Sigmoid colon (tissue), 7 donors: ENCODE results near the gene WDR48. TPM values are rescaled to one million over a fixed set of nuclear protein-coding genes. Genes with fewer than 3 reads are reported as not detected.

Source experiments
- DNase-seq: peaks from one replicate; pipeline ENCODE4 v3.0.0-alpha.2; 2019
- H3K27ac ChIP-seq, 4 donors: fragments of 200-600 bp; sonication (generic); one replicate each; pipeline ENCODE4 v1.5.1; 2016 to 2019; ENCODE audit warnings: mild to moderate bottlenecking in 1 of 4
- H3K27me3 ChIP-seq, 3 donors: fragments of 200-600 bp; sonication (generic); one replicate each; pipeline ENCODE4 v1.5.1; 2019; ENCODE audit warnings: mild to moderate bottlenecking in 1 of 3
- H3K36me3 ChIP-seq, 4 donors: fragments of 200-600 bp; sonication (generic); one replicate each; pipeline ENCODE4 v1.5.1; 2016 to 2019
- H3K4me1 ChIP-seq, 4 donors: fragments of 200-600 bp; sonication (generic); one replicate each; pipeline ENCODE4 v1.5.1; 2017 to 2019
- H3K4me3 ChIP-seq, 4 donors: fragments of 200-600 bp; sonication (generic); one replicate each; pipeline ENCODE4 v1.5.1; 2017 to 2019; ENCODE audit warnings: mild to moderate bottlenecking in 2 of 4, moderate library complexity in 1 of 4
- H3K9me3 ChIP-seq, 4 donors: fragments of 200-600 bp in 3 of 4; sonication (generic) in 3 of 4; one replicate each; pipeline versions ENCODE4 v1.5.1 to v1.6.1; 2013 to 2019
- CTCF ChIP-seq, 4 experiments: fragments of 450-650 bp in 3 of 4; fragments of 200-600 bp in 1 of 4; IDR thresholded peaks; one replicate each; pipeline ENCODE4 v1.5.1; 2016 to 2019; ENCODE audit warnings: antibody characterized with exemption in 4 of 4, mild to moderate bottlenecking in 3 of 4, moderate library complexity in 2 of 4
- EP300 ChIP-seq, 4 donors: sonication (generic); formaldehyde crosslinking; IDR thresholded peaks; one replicate each; pipeline ENCODE4 v1.6.1; 2017; ENCODE audit warnings: antibody characterized with exemption in 4 of 4
- POLR2A ChIP-seq, 2 donors: fragments of 450-650 bp; IDR thresholded peaks; one replicate each; pipeline ENCODE4 v1.6.1; 2016; ENCODE audit warnings: antibody characterized with exemption in 2 of 2, mild to moderate bottlenecking in 2 of 2, moderate library complexity in 2 of 2
- POLR2AphosphoS5 ChIP-seq, 4 donors: sonication (generic); formaldehyde crosslinking; IDR thresholded peaks; one replicate each; pipeline ENCODE4 v1.6.1; 2017; ENCODE audit warnings: antibody characterized with exemption in 4 of 4
- WGBS, 2 donors: extraction: QIAGEN DNeasy Blood & Tissue Kit; methylation state at CpG; one replicate each; pipeline ENCODE4 v1.1.7; 2013; 5-methylcytosine and 5-hydroxymethylcytosine counted together
- intact Hi-C: fragments of 100-400 bp; cut with DNase I; formaldehyde crosslinking; loops from one replicate; pipeline ENCODE4 v1.15.1; 2023
- polyA plus RNA-seq, 3 donors: library from polyadenylated mRNA; stranded (reverse); fragments of 200-250 nt; gene quantifications; one replicate each; pipeline ENCODE4 v1.2.3, GENCODE V29; 2013
- total RNA-seq, 4 donors: library from RNA; depleted of rRNA; stranded (reverse); fragments of >200 nt; gene quantifications; one replicate each; pipeline ENCODE4 v1.1.0, GENCODE V29; 2016
- donor health status: healthy with polysubstance abuse.
- donor health status: Bipolar disorder and iron deficiency.
- donor health status: healthy.

Gene WDR48
- total and polyA plus RNA-seq, 7 donors, result 15.3 to 50.2 (median 37.4) TPM

DNA sequence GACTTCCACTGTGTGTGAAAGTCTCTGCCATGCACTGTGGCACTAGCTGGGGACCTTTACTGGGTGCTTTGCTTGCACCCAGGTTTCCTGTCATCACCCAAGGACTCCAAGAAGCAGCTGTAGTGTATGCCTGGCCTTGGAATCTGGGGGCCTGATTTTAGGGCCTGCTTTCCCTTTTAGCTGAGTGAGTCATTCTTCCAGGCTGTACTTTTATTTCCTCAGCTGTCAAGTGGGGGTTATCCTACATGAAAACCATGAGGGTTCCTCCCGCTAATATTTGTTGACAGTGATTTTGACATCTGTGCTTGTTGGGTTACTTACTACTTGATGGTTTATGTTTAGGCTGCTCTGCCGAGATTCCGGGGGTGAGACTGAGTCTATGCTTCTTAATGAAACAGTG, 37.1 kb downstream of the WDR48 start:
- H3K36me3 ChIP-seq, result peaks cover 15 to 93% (median 36%) of the 10 kb centered on the region in 4 donors
- intact Hi-C loops, result no loop called here
- 81 to 86% methylated on average over 3 of the region's 3 CpGs for WGBS, 2 donors
- H3K27ac ChIP-seq, result no peak overlapping the region
- no peak for DNase-seq
- TF ChIP-seq CTCF (IDR thresholded peaks at IDR 0.05), result no peak
- no peak for TF ChIP-seq POLR2AphosphoS5 (IDR thresholded peaks at IDR 0.05)
- H3K9me3 ChIP-seq, result no peaks in the 10 kb centered on the region
- H3K4me1 ChIP-seq, result no peaks in the 10 kb centered on the region
- H3K4me3 ChIP-seq, result no peak overlapping the region
- no peaks in the 10 kb centered on the region for H3K27me3 ChIP-seq

- H3K4me1 ChIP-seq, result peaks cover 0 to 4% (median 0%) of the 10 kb centered on the region in 4 donors
- H3K27me3 ChIP-seq, result no peaks in the 10 kb centered on the region
- TF ChIP-seq EP300 (IDR thresholded peaks at IDR 0.05), result no peak
- TF ChIP-seq CTCF (IDR thresholded peaks at IDR 0.05), result no peak
- no peak for TF ChIP-seq POLR2A (IDR thresholded peaks at IDR 0.05)
- no peak for TF ChIP-seq POLR2AphosphoS5 (IDR thresholded peaks at IDR 0.05)
- no peak for DNase-seq
- H3K36me3 ChIP-seq, result peaks cover 10 to 100% (median 42%) of the 10 kb centered on the region in 4 donors
- 91 to 93% methylated on average over 2 of the region's 2 CpGs for WGBS, 2 donors
- H3K4me3 ChIP-seq, result no peak overlapping the region
- no peak overlapping the region for H3K27ac ChIP-seq
- intact Hi-C loops, result no loop called here
- no peaks in the 10 kb centered on the region for H3K9me3 ChIP-seq
Measured at GRCh38 chr3:39090922-39091321, 39.1 kb downstream of the WDR48 start.

DNA sequence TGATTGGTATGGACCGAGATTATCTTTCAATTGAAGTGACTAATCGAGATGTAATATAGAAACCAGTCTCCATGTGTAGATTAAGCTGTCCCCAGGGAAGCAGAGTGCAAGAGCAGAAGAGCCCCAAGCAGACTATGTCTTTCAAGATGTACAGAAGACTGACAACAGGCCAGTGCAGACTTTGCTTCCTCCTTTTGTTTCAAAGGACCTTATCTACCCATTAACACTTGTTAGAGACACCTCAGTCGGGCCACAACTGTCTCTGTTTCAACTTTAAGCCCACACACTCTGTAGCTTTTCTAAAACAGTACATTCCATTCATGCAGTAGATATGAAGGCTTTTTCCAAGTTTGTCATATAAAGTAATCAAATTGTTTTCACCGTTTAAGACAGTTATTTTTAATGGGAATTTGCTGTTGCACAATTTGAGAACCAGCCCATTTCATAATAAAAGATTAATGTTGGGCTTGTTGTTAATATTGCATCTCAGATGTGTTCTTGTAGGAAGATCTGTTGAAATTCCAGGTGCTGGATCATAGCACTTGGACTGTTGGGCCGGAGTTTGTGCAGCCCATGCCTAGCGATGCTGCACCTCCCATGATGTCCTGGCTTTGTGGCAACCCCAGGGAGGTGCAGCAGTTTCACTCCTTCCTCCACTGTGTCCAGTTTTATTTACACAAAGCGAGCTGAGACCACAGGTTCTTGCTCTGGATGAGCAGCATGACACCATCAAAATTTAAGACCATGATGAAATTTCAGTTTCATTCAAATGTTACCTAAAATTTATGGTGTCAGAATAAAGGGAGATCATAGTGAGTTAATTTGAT, 43.2 kb downstream of the WDR48 start:
- no peak for TF ChIP-seq POLR2A (IDR thresholded peaks at IDR 0.05)
- TF ChIP-seq EP300 (IDR thresholded peaks at IDR 0.05), result no peak
- no peak for TF ChIP-seq CTCF (IDR thresholded peaks at IDR 0.05)
- no peak for TF ChIP-seq POLR2AphosphoS5 (IDR thresholded peaks at IDR 0.05)
- no peak for DNase-seq
- WGBS, 2 donors, result 84 to 88% methylated on average over 7 of the region's 7 CpGs
- Histone ChIP-seq H3K4me1 (peaks cover 0 to 4% (median 0%) of the 10 kb centered on the region in 4 donors), H3K9me3 (no peaks in the 10 kb centered on the region), H3K27ac (peak overlapping the region in 1 of 4 donors; percentile 24), H3K27me3 (no peaks in the 10 kb centered on the region), H3K36me3 (peaks cover 5 to 100% (median 50%) of the 10 kb centered on the region in 4 donors), H3K4me3 (no peak overlapping the region)
- intact Hi-C loops, result no loop called here

DNA sequence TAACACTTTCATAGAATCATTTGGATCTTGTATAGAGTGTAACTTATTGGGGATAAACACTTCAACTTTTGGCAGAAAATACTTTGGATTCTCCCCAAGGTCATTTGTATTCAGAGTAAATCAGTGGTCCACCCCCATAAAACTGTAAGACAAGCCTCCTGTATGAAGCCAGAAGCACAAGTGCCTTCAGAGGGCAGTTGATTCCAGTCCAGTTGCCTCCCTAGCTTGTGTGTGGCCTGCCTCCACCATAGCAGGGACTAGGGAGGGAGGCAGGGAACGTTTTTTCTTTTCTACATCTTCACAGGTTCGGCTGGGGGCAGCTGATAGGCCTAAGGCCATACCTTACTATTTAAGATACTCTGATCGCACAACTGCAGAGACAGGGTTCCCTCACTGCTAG, 44.0 kb downstream of the WDR48 start:
- Histone ChIP-seq H3K36me3 (peaks cover 5 to 100% (median 53%) of the 10 kb centered on the region in 4 donors), H3K4me3 (no peak overlapping the region), H3K27ac (peak overlapping the region in 3 of 4 donors; percentile 10 to 41 (median 16)), H3K4me1 (peaks cover 0 to 4% (median 0%) of the 10 kb centered on the region in 4 donors), H3K9me3 (no peaks in the 10 kb centered on the region), H3K27me3 (no peaks in the 10 kb centered on the region)
- no peak for DNase-seq
- intact Hi-C loops, result no loop called here
- WGBS, 2 donors, result 78 to 82% methylated on average over 3 of the region's 3 CpGs
- no peak for TF ChIP-seq POLR2A (IDR thresholded peaks at IDR 0.05)
- no peak for TF ChIP-seq CTCF (IDR thresholded peaks at IDR 0.05)
- no peak for TF ChIP-seq POLR2AphosphoS5 (IDR thresholded peaks at IDR 0.05)
- TF ChIP-seq EP300 (IDR thresholded peaks at IDR 0.05), result no peak
